Body of pancreas (tissue), 4 donors: ENCODE results near the gene AGAP1.

ENCODE experiments used
- POLR2A ChIP-seq, 3 donors: fragments of 450-650 bp; IDR thresholded peaks; one replicate each; pipeline ENCODE4 v1.6.1; 2016; ENCODE audit warnings: antibody characterized with exemption in 3 of 3, mild to moderate bottlenecking in 2 of 3
- TF ChIP-seq, protein P1 (sequence below), 7 experiments: fragments of 450-650 bp in 4 of 7; fragments of 200-600 bp in 3 of 7; sonication (generic) in 3 of 7; IDR thresholded peaks; one replicate each; pipeline ENCODE4 v1.5.1; 2016 to 2019; ENCODE audit warnings: antibody characterized with exemption in 7 of 7

GRCh38 chr2:235626658-235627057 lies 132.8 kb downstream of the AGAP1 start:
- TF ChIP-seq, protein P1, sequence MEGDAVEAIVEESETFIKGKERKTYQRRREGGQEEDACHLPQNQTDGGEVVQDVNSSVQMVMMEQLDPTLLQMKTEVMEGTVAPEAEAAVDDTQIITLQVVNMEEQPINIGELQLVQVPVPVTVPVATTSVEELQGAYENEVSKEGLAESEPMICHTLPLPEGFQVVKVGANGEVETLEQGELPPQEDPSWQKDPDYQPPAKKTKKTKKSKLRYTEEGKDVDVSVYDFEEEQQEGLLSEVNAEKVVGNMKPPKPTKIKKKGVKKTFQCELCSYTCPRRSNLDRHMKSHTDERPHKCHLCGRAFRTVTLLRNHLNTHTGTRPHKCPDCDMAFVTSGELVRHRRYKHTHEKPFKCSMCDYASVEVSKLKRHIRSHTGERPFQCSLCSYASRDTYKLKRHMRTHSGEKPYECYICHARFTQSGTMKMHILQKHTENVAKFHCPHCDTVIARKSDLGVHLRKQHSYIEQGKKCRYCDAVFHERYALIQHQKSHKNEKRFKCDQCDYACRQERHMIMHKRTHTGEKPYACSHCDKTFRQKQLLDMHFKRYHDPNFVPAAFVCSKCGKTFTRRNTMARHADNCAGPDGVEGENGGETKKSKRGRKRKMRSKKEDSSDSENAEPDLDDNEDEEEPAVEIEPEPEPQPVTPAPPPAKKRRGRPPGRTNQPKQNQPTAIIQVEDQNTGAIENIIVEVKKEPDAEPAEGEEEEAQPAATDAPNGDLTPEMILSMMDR (IDR thresholded peaks at IDR 0.05): no peak
- TF ChIP-seq POLR2A (IDR thresholded peaks at IDR 0.05): no peak
